Stimulated activated CD8-positive, alpha-beta memory T cell treated with anti-CD3 and anti-CD28 coated beads, Interleukin-15, amount 100 ng/mL, for 4 hours (primary cell): ENCODE measurements around the gene MRPS27.

Source experiments
- DNase-seq, 2 donors: peaks; one replicate each; pipeline ENCODE4 v3.0.0-alpha.2; 2020; ENCODE audit warnings: low read depth in 2 of 2

MRPS27 gene

DNA sequence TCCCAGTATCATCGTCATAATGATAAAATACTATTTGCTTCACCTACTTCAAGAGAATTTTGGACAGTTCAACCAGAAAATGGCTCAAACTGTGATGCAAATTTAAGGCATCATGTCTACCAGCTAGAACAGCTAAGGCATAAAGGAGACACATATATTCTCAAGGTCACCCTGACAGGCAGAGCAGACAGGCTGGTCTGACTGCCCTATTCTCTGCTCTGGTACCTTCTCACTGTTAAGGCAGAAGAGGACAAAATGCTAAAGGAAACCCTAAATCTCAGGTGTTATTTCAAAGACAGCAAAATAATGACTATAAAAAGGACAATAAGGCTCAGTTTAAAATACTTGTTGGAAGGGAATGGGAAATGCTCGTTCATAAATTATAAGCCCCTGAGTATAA, 87.2 kb downstream of the MRPS27 start:
- DNase-seq, result no peak

DNA sequence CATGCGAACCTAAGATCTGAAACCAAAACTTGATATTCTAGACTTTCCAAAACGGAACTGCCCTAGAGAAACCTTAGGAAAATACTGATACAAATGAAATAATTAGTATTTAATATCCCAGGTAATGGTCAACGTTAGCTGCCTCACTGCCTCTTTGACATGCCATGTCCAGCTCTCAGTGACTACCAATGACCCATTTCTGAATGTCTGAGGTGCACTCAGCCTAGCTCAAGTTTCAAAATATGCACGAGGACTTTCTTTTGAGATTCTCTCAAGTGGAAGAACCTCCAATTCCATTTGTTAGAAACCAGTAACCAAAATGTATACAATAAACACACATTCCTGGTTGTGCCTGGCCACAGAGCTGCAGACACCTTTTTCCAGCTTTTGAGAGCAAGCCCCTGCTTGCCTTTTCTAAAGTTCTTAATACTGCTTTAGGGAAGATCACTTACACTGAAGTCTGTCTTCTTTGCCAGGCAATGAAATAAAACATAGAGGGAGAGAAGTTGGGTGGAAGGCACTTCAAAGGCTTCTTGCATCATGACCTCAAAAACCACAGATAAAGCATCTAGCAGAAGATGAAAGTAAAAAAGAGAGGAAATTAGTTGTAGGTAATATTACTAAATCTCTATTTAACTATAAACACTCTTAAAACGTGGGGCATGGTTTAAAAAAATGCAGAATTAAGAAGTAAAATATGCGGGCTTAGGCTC, 87.9 kb downstream of the MRPS27 start:
- DNase-seq, result no peak

DNA sequence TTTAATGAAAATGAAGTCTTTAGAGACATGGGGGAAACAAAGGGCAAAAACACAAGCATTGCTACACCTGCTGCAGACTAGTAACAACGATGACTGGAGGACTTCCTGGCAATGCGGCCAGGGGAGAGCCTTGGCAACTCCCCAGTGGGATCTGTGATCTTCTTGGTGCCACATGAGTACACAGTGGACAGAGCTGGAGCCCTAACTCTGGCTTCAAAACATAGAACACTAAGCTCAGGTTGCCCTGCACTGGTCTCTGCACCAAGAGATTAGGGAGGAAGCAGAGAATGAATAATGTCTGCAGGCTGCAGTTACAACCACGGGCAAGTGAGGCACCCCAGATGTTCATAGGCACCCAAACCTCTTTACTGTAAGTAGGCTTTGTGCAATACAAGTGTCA, 91.1 kb downstream of the MRPS27 start:
- DNase-seq, result no peak

DNA sequence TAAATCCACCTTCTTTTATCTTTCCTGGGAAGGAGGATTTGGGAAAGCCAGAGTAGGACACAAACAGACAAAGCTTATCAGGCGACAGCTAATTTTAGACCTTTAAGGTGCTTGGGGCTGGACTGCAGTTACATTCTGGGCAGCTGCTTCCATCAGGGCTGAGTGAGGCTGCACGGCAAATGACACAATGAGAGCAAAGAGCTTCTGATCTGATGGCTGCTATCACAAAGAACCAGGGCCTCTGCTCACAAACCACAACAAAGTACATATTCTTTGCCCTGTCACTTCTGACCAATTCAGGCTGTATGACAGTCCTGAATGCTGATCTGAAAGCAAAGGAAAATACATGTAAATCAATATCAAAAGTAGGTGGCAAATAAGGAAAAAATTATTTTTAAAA, 93.1 kb downstream of the MRPS27 start:
- no peak for DNase-seq

DNA sequence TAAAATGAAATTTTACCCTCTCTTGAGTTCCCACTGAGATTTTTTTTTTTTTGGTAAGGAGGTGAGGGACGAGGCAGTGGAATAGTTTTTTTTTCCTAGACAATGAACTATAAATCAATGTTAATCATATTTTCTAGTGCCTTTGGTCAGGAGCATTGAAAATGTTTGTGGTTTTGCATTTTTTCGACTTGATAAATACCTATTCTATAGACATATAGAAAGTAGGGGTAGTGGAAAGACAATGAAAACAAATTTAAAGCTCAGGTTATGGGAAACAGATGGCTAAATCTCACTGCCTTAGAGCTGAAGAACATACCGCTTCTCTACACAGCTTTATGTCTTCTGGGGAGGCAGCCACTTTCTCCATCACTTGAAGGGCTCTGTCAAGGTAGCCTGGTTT, 94.3 kb downstream of the MRPS27 start:
- no peak for DNase-seq

DNA sequence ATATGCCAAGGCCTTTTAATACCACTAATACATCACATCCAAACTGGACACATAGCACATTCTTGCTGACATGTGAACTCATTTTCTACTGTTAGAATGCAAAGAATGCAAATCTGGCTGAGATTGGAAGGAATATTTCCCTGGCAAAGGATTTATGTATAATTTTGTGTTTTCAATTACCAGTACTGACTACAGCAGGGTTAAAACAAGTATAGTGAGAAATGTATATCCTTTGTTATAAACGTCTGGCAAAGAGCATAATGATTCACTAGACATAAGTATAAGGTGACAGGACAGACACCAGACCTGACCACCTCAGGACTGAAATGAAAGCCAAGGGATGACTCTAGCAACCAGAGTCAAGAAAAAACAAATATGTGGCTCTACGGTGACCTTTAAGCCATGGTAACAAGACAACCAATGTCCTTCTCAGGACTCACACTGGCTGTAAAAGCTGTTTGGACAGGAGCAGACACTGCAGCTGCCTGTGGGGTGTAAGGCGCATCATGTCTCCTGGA, 95.0 kb downstream of the MRPS27 start:
- DNase-seq, result no peak

DNA sequence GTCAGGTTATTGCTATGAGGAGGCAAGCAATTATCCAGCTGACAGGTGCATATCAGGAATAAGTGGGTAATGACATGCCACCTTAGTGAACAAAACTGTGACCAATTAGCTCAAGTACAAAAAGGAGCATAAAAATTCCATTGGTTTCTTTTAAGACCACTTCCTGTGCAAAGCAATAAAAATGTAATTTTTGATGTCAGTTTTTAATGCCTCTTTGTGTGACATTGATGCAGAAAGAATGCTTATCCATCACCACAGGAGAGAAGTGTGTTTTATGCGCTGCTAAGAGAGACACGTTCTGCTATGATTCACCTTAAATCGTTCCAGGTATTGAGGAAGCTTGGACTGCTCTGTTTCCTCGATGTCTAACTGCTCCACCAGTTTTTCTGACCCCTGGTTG, 96.7 kb downstream of the MRPS27 start:
- DNase-seq, result no peak

DNA sequence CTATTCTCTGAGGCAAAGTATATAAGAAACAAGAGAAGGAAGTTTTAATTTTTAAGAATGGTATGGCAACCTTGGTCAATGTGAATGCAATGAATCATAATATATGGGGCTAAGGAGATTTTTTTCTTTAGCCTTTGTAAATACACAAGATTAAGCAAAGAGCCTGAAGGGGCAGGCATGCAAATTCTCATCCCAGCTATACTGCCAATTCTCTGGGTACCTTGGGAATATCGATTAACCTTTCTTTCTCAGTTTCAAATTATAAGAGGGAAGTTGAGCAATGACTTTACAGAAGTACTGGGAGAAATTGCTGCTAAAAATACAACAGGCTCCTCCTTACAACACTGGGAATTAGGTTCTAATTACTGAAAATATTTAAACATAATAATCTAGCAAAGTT, 97.5 kb downstream of the MRPS27 start:
- no peak for DNase-seq

DNA sequence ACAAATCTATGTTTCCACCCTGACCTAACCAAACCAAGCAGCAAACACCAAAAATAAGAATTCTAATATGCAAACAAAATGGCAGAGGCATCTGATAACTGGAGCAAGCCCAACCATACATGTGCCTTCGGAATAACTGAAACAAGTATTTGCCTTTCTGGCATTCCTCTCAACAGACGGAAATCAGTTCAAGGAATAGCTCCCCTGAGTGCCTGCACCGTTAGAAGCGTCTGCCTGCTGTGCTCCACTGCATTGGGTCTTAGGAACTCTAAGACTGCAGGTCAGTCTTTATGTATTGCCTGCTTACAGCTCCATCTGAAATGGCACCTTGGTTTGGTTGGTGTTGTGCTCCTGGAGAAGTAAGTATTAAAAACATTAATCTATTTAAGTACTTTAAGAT, 98.5 kb downstream of the MRPS27 start:
- DNase-seq, result no peak

DNA sequence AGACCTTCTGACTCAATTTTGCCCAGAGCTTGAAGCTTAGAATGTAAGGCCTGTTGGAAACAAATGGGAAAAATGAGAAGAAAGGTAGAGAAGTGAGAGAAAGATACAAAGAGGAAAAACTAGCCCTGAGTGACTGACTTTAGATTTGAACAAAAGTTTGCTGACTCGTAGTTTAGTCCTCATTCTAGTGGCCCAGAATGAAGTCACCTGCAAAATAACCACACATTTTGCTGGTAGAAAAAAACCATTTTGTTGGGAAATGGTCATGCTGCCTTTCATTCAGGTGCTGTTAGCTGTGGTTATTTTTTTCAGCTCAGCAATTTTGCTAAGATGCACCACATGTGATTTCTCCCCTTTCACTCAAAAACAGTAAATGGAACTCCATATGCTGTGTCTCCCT, 98.9 kb downstream of the MRPS27 start:
- no peak for DNase-seq

DNA sequence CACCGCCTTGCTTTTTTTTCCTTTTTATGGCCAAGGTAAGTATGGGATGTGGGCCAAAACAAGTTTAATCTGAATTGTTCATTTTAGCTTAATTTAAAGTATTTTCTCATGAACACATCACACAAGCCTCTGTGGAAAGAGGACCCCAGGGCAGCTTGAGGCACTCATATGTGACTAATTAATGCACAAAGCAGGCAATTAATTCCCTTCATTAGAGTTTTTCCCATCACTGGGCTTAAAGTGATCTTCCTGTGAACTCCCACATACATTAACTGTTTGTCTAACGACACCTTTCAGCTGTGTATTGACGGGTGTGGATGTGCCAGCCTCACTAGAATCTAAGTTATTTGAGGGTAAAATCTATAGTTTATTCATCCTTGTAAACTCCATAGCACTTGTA, 103.3 kb downstream of the MRPS27 start:
- DNase-seq, result no peak

DNA sequence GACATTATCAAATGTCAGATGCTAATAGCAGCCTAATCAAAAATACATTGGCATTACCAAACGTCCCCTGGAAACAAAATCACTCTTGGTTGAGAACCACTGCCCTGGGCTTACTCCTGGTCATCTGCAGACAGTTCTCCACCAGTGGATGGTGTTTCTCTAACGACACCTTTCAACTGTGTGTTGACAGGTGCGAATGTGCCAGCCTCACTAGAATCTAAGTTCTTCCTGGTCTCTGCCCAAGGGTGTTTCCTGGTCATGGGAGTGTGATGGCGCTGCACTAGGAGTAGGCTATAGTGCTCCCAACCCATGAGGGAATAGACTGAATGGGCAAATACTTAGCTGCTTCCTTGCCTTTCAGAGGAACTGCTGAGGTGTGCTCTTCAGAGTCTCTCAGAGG, 105.9 kb downstream of the MRPS27 start:
- DNase-seq, result no peak

DNA sequence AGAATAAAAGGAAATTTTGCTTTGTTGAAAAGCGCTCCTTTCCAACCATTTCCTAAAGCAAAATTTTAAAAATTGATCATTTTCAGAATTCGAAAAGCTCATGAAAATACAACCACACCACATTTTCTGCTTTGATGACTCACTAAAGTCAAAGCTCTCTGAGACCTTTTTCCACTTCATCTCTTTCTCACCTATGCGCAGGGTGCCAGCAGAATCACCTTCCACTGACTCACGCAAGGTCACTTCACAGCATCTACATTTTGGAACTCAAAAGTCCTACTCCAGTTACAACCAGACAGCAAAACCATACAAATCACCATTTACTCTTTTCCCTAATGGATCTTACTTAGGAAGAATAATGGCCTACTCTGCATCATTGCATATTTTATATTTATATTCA, 106.6 kb downstream of the MRPS27 start:
- DNase-seq, result no peak

DNA sequence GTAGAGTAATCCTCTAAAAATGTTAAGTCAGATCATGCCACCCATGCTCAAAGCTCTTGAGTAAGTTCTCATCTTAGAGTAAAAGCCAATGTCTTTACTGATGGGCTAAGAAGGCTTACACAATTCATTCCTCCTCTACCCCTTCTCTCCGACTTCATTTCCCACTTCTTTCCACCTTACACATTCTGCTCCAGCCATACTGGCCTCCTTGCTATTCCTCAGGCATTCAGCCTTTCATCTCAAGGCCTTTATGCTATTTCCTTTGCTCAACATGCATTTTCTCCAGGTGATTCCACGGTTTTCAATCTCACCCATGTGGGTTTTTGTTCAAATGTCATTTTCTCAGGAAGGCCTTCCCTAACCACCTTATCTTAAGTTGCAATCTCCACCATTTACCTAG, 107.9 kb downstream of the MRPS27 start:
- no peak for DNase-seq

DNA sequence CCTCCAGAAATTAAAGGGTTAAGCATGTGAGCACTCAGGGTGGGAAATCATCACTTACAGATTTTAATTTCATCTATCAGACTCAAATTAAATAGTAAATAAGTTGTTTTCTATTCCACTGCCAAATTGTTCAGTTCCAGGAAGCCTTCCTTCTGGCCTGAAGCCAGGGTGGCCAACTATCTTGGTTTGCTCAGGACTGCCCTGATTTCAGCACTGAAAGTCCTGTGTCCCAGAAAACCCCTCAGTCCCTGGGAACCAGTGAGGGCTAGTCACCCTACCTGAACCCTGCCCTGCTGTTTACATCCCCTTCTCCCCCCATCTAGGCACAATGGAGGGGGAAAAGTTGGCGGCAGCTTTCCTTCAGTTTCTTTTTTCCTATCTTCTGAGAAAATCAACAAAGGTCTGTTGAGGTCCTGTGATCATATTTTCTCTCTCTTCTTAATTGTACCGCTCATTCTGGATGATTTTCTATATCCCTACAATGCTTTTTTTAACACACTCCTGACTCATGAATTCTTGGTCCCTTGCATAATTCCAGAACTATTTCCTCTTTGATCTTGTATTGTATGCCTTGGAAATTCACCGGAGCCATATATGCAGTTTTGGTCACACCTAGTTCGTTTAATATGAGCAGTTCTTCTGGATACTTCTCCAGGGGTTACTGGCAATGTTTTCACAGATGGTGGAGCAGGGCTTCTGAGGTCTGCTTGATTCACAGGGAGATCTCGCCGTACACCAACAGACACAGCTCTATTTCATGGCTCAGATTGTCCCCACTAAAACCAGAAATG, 109.0 kb downstream of the MRPS27 start:
- no peak for DNase-seq

DNA sequence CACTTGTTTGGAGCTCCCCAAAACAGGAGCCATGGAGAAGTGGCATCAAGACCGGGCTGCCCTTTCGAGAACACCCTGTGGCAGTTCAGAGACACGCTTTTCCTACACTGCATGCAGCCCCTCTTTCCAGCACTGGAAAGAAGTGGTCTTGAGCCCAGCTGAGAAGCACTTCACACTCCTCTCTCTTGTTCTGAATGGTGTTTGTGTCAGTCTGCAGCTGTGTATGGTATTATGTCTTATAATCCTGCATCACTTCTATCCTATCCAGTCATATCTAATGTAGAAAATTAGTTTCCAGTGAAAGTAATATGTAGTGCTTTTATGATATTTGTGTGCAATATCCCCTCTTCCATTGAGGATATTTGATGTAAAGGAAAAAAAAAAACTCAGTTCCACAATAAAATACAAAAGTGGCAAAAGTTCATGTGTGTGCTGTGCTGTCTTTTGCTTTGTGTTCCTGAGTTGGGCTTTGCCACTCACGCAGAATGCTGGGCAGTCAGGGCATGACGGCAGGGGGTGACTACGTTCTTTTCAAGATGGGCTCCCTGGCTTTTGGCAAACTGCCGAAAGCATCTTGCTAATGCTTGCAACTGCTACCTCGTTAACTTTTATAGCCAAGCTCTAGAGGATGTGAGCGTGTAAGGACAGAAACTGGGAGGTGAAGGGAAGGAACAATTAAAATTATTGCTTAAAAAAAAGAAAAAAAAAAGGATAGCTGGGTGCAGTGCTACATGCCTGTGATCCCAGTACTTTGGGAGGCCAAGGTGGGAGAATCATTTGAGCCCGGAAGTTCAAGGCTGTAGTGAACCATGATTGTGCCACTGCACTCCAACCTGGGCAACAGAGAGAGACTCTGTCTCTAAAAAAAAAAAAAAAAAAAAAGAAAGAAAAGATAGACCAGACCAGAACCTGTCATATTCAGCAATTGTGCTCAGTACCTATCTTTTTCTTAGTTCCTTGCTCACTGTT, 110.6 kb downstream of the MRPS27 start:
- DNase-seq, result no peak

DNA sequence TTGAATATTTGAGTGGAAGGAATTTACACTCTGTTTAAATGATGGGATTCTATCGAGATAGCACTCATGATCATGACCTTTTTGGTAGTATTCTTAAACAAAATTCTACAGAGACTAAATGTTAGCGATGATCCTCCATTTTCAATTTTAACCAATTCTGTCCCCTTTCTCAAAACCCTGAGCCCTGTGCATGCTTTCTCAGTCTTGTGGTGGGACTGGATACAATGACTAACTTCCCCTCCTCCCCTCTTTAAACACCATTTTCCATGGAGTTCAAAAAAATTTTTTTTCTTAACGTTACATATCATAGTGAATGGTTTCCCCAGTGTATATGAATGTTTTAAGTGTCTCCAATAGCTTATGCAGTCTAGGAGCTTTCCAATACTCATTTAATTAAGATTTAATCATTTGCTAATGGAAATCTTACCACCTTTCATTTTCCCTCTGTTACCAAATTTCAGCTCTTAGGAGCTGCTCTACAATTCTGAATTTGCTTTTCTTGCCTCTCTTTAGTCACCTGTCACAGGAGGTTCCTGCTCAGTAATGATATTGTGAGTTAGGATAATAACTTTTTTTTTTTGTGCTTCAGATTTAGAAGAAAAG, 111.6 kb downstream of the MRPS27 start:
- DNase-seq, result no peak

DNA sequence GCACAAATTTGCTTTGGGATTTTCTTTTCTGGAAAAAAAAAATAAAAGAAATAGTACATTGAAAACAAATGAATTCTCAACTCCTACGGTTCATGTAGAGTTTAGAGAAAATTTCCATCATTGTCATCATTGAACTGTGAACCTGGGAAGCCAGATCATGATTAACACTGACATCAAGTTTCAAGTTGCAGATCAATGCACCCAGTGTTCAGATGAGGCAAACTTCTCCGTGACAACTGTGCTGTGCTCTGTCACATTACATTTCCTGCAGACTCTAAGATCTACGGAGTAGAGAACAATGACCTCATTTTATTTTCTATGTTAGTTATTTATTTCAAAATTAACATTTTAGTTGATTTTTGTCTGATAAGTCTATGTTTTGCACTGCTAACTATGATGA, 113.0 kb downstream of the MRPS27 start:
- DNase-seq, result no peak

DNA sequence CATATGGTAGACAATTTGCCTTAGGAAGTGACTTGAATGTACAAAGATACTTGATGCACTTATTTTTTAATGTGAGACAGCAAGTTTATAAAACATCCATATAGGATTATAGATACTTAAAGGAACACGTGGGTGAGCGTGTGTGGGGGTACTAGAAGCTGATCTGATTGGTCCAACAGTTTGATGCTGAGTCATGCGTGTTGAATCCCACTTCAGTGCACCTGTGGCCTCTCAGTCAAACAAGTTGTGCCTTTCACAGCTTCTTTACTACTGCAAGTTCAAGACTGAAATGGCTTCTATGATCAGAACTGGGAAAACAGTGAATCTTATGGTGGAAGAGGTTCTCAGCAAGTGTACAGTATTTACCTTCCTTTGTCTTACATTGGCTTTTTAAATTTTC, 113.9 kb downstream of the MRPS27 start:
- no peak for DNase-seq

DNA sequence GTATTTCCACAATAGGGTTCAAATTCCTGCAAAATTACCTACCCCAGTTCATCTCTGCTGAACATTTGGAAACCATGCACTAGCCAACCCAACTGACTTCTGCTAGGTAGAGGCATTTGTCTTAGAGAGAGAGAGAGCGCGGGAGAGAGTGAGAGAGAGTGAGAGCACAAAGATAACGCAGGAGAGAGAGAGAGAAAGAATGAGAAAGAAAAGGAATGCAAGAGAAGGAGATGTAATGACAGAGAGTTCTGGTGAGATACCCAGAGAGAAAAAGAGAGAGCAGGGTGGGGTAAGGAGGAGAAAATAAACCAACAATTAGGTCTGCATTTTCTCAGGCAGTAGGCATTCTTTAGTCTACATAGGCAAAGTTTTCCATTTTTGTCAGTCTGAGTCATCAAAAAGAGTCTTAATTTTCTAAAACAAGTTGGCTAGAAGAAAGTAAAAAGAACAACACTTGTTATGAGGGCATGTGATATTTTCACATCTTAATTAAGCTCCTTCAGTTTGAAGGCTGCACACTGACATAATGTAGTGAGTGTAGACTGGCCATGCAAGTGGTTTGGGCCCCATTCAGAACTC, 114.5 kb downstream of the MRPS27 start:
- DNase-seq, result no peak

DNA sequence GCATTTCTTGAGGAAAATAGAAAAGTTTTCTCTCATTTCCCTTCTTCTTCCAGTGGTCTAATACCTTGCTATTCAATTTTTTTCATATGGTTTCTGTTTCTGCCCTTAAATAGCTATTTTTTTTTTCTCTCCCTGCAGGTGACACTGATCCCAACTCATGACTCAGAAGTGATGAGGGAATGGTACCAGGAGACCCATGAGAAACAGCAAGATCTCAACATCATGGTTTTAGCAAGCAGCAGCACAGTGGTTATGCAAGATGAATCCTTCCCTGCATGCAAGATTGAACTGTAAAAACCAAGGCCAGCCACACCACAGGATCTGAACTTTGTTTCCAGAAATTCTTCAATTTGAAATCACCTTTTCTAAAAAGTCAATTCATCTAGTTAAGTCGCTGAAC, 115.1 kb downstream of the MRPS27 start:
- DNase-seq, result no peak
